GM12872 (cell line): Measurements from ENCODE around the gene CDH10.

Experiments
- TF ChIP-seq, protein P1 (sequence below): IDR thresholded peaks from 3 replicates; pipeline ENCODE4 v1.5.1; 2011; ENCODE audit warnings: low read depth, mild to moderate bottlenecking, low read length, moderate library complexity; ENCODE audit not compliant: insufficient read depth

Gene CDH10

DNA sequence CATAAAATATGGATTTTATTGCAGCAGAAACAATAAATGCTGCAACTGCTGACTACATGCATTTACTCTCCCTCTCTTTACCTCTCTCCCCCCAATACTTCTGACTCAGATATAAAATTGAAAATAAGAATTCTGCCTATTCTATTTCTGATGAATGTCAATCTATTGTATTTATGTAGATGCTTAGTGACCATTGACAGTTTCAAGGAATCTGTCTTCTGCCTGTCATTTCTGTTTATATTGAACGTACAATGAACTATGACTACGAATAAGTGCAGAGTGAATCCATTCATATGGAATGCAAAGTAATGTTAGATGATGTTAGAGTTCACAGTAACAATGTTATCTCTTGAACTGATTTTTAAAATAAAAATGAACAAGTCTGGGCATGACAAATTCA, 898 bp downstream of the CDH10 start:
- TF ChIP-seq, protein P1, sequence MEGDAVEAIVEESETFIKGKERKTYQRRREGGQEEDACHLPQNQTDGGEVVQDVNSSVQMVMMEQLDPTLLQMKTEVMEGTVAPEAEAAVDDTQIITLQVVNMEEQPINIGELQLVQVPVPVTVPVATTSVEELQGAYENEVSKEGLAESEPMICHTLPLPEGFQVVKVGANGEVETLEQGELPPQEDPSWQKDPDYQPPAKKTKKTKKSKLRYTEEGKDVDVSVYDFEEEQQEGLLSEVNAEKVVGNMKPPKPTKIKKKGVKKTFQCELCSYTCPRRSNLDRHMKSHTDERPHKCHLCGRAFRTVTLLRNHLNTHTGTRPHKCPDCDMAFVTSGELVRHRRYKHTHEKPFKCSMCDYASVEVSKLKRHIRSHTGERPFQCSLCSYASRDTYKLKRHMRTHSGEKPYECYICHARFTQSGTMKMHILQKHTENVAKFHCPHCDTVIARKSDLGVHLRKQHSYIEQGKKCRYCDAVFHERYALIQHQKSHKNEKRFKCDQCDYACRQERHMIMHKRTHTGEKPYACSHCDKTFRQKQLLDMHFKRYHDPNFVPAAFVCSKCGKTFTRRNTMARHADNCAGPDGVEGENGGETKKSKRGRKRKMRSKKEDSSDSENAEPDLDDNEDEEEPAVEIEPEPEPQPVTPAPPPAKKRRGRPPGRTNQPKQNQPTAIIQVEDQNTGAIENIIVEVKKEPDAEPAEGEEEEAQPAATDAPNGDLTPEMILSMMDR = no peak

DNA sequence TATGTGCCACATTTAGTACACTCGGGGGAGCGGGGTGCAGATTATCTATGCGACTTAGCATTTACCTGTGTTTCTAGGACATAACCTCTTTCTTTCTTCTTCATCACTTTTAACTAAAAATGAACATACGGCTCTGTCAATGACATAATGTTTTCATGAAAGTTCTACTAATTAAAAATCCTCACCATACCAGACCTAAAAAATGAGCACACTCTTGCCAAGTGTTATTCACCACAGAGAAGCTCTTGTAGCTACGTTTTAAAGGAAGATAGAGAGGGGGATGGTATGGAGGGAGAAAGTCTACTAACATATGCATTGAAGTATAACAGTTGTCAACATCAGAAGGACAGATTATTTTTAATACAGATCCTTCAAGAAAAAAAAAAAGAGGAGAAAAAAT, 1.6 kb downstream of the CDH10 start:
- TF ChIP-seq, protein P1 = no peak

DNA sequence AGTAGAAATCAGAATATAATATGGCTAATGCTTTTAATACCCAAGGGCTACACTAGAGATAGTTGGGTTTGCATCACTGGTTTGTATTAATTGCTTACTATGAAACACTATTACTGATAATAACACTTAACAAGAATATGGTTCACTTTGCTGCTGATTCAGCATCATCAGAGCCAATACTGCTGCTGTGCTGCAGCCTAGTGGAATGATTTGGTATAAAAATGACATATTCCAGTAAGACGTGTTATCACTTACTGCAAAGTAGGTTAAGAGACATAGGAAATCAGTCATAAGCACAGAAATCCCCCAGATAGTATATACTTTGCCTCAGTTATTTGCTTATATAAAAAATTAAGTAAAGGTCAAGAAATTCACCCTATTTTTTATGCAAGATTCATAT, 2.8 kb downstream of the CDH10 start:
- TF ChIP-seq, protein P1 = peak; percentile 34; the same call in 2 of the 3 replicates

DNA sequence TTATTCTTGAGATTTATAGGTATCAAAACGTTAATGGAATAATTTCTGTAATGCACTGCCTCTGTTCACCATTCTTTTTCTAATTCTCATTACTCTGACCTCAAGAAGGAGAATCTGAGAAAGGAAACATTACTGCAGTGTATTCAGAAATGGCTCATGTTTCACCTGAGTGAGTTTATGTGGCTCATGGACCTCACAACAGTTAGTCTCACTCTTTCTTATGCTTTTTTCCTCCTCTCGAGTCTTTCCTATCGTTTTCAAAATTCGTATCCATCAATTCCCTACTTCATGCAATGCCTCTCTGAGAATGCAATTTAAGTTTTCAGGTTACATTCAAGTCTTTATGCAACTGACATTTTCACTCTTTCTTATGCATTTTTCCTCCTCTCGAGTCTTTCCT, 9.6 kb downstream of the CDH10 start:
- TF ChIP-seq, protein P1 = no peak

DNA sequence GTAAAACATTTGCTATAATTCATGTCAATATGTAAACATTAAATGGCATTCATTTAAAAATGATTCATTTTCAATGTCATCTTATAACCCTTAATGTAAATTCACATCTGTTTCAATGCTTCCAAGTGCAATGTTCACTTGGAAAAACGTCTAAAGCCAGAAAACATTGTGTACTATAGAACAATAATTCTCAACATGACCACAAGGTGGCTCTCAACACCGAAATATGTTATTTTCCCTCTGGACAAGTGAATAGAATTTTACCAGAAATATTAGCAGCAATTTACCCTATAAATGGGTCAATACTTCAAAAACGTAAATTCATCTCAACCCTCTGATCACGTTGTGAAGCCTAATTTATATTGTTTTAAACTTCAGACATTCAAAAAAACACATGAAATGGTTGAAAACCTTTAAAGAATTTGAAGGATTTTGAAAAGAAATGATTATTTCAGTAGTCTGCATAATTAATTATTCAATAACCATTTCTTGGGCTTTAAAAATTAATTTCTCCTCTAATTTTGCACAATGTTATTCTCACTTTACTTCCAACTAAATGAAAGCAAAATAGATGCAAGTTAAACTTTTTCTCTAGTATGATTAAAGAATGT, 11.0 kb downstream of the CDH10 start:
- TF ChIP-seq, protein P1 = peak; percentile 47

DNA sequence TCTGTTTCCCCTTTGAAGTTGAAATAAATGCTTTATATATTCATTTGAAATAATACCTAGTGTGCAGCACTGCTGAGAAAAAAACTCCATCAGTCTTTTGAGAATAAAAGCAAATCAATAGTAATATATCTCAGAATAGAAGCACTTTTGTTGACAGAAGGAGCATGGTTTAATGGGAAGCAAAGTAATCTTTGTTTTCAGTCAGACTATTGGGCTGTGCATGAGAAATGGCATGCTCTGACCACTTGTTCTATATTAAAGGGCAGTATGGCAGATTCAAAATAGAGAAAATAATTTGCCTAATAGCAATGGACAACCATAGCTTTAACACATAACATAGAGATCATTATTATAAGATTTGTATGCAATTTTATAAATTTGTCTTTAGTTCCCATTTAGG, 12.4 kb downstream of the CDH10 start:
- TF ChIP-seq, protein P1 = no peak

DNA sequence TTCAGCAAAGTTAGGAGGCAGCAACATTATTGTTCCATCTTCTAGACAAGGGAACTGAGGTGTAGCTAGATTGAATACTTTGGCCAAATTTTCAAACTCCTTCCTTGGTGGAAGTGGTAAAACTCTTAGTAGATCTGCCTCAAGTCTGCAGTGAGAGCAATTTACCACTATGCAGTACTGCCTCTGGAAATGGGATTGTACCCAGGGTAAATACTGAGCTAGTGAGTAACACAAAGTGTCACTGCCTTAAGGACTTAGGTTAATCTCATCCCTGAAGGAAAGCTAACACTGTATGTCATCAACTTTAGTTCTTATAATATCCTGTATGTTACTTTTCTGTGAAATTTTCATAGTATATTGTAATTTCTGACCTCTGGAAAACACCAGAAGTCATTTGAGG, 13.9 kb downstream of the CDH10 start:
- TF ChIP-seq, protein P1 = no peak
